Stimulated activated CD4-positive, alpha-beta T cell treated with anti-CD3 and anti-CD28 coated beads, TNF-alpha, amount 100 ng/mL, for 48 hours (primary cell): ENCODE results near the gene HAUS7.

Experiments
- DNase-seq, 3 donors: peaks; one replicate each; pipeline ENCODE4 v3.0.0-alpha.2; 2020; ENCODE audit warnings: low read depth in 3 of 3

HAUS7 gene

DNA sequence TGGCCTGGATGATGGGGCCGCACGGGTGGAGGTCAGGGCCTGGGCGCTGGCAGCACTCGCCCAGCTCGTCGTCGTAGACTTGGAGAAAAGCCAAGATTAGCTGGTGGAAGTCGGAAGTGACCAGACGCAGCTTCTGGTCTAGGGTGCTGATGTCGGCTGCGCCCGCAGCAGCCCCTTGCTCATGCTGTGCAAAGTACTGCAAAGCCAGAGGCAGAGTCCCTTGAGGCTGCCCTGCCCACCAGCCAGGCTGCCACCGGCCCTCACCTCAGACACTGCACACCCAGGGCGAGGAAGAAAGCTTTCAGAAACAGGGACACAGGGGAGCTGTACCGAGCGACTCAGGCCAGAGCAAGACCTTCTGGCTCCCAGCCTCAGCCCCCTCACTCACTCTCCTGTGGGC, 14.8 kb downstream of the HAUS7 start:
- no peak for DNase-seq

DNA sequence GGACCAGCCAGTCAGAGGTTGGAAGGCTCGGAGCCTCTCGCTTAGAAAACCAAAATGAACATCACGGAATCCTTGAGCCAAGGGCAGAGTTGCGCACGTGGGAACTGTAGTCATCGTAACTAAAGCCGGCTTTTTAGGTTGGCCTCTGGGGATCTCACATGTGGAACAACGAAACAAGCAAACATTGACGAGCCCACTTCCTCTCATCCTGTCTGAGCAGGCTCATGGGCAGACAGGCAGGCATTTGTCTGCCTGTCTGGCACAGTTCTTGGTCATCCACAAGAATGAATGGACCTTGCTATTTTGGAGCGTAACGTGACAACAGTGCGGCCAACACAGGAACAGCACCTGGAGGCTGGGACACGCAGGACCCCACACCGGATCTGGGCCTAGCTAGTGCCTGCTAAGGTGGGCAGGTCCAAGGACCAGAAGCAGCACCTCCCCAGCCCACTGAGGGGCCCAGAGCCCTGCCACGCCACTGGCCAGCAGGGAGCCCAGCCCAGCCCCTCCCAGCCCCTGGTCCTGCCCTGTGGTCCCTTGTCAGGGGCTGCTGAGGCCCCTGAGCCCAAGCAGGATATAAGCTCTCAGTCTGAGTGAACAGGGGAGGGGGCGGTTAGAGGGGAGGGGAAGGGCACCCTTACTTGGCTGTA, 15.3 kb downstream of the HAUS7 start:
- DNase-seq = no peak

DNA sequence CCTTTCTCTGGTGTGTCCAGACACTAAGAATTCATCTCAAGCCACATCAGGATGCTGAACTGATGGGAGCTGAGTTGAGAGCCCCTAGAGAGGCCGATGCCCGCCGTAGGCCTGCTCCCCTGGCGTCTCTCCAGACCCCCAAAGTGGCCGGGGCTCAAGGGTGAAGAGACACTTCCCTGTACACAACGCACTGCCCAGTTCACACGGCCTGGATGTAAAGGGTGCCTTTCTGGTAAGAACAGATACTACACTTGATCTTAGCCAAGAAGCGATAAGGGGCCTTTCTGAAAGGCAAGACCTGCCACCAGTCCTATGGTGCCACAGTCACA, 19.5 kb downstream of the HAUS7 start:
- no peak for DNase-seq

- DNase-seq = no peak
Measured at GRCh38 chrX:153450114-153450948, 20.0 kb downstream of the HAUS7 start.

DNA sequence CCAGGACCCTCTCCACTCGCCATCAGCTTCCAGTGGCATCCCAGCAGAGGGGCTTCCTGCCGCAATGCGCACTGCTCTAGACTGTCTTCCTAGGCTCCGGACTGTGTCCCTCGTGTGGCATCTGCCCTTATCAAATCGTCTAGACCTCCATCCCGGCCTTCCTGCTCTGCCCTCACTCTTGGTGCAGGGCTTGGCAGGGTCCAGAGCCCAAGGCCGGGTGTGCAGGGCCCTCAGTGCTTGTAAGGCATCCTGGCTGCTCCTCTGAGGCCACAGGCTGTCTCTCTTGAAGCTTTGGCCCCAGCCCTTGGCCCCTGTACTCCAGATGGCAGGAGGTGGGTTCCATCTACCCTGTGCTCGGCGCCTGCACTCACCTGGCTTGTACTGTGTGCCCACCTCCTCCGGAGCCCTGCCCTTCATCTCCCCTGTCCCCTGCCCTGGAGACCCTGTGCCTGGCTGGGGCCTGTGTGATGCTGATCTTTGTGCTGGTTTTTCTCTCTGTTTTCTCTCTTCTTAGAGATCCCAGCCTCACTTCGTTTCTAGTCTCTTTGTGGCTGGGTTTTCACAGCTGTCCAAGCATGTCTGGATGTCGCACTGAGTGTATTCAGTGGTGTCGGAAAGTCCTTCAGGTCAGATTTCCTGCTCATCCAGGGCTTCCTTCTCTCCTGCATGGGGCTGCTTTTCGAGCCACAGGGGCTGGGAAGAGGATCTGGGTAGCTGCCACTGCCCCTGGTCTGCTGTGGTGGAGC, 20.8 kb downstream of the HAUS7 start:
- no peak for DNase-seq

GRCh38 chrX:153448556-153449367, 21.6 kb downstream of the HAUS7 start:
- no peak for DNase-seq

GRCh38 chrX:153447581-153447960, 22.8 kb downstream of the HAUS7 start:
- no peak for DNase-seq

GRCh38 chrX:153446950-153447580, 23.3 kb downstream of the HAUS7 start:
- DNase-seq = no peak

GRCh38 chrX:153446636-153446936, 23.8 kb downstream of the HAUS7 start:
- DNase-seq = no peak

- DNase-seq = no peak
Measured at GRCh38 chrX:153445856-153446635, 24.3 kb downstream of the HAUS7 start, which contains the start of gene TREX2. Gene TREX2 (minus strand): TSS chrX:153446056. CDS start chrX:153445430, 626 bp downstream.

DNA sequence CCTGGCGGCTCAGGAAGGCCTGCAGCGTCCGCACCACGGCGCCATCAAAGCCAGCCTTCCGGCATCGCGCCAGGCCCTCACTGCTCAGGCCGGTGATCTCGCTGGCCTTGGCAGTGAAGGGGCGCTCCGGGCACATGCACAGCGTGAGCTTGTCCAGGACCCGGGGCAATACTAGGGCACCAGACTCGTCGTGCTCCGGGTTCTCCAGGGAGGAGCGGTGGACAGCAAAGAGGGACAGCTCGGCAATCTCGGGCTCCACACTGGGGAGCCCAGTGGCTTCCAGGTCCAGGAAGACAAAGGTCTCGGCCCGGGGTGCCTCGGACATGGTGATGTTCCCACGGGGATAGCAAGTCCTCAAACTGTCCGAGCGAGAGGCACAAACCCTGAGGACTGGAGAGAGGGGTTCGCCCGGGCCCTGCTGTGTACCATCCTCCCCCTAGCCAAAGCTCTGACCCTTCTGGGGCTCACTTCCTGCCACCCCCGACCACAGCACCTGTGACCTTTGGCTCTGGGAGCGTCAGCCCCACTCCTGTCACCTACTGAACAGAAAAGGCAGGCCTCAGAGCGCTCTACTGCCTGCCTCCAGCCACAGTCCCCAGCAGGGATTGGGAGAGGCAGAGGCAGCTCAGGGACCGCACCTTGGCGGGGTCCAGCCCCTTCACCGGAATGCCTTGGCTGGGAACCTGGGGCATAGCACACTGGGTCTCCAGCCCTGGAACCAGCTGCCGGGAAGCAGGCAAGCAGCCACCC, 25.1 kb downstream of the HAUS7 start:
- no peak for DNase-seq

DNA sequence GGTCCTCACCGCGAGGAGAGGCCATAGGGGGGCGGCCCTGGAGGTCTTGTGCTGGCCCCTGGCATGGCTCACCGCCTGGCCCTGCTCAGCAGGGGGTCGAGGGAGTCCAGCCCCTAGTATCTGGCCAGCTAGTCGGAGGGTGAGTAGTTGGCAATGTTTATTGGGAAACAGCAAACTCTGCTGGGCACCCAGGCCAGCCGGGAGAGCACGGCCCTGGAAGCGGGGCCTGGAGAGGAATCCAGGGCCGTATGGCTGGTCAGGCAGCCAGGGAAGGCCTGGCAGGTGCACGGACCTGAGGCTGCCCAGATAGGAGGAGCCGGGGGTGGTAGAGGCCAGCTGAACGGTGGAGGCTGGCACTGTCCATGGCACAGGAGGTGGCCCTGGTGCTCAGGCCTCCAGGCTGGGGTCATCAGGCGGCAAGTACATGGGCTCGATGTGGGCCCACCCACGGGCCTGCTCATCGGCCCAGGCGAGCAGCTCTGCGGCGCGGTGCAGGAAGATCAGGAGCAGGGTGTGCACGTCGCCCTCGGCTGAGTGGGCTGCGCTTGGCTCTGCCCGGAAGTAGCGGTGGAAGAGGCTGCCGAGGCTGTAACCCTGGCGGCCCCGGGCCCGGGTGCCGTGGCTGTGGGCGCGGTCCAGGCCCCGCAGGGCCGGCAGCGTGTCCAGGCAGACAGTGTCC, 25.9 kb downstream of the HAUS7 start:
- DNase-seq = no peak

GRCh38 chrX:153443476-153444332, 26.7 kb downstream of the HAUS7 start:
- DNase-seq = no peak

DNA sequence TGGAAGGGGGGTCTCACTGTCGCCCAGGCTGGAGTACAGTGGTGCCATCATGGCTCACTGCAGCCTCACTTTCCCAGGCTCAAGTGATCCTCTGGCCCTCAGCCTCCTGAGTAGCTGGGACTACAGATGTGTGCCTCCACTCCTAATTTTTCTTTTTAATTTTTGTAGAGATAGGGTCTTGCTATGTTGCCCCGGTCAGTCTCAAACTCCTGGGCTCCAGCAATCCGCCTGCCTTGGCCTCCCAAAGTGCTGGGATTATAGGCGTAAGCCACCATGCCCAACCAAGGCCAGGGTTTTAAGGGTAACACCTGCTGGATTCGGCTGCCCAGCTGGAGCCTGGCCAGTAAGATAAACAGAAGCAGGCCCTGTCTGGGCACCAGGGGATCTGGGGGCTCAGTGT, 27.9 kb downstream of the HAUS7 start:
- no peak for DNase-seq

DNA sequence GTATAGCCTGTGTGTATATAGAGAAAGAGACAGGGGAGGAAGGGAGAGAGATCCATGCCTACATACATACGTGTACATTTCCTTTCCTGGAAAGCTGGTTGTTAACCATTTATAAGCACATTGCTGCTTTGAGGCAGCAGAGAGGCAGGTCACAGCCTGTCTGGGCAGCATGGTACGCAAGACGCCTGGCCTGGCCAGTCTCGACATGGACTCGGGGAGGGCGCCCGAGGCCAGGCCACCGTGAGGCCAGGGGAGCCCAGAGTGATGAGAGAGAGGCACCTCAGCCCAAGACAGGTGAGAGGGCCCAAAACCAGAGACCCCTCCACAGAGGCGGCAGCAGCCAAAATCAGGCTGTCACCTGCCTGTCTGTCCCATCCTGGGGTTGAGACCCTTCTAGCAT, 28.4 kb downstream of the HAUS7 start:
- no peak for DNase-seq

GRCh38 chrX:153441296-153441695, 29.1 kb downstream of the HAUS7 start:
- DNase-seq = no peak

GRCh38 chrX:153440556-153441135, 29.7 kb downstream of the HAUS7 start:
- no peak for DNase-seq

- no peak for DNase-seq
Measured at GRCh38 chrX:153439977-153440376, 30.4 kb downstream of the HAUS7 start.
